Panc1 (cell line): Measurements from ENCODE around the gene ESF1. TPM values are rescaled to one million over a fixed set of nuclear protein-coding genes. Genes with fewer than 3 reads are reported as not detected.

Experiments
- ATAC-seq: fragments of 200-7000 bp; cut with Tn5 transposase; 2 replicates; pipeline ENCODE4 v1.9.1; 2020; ENCODE audit warnings: mild to moderate bottlenecking, moderate library complexity
- BruUV-seq: library from RNA; stranded (reverse); fragments of 400-500 nt; replicated peaks from 2 replicates; lab custom pipeline; 2021; lab: Mats Ljungman, UMichigan
- CTCF ChIA-PET: fragments of 300-600 bp; sonication (Branson Sonifier 250); formaldehyde crosslinking; loops from one replicate; lab custom pipeline; 2022; ENCODE audit warnings: antibody characterized with exemption; lab: Charles Lee
- POLR2A ChIA-PET: fragments of 300-600 bp; sonication (Branson Sonifier 250); formaldehyde crosslinking; loops from one replicate; lab custom pipeline; 2022; ENCODE audit warnings: antibody characterized with exemption; lab: Charles Lee
- DNase-seq: peaks from one replicate; pipeline ENCODE4 v3.0.0-alpha.2; 2010; ENCODE audit warnings: low read depth, low spot score
- H3K27ac ChIP-seq: 2 replicates; pipeline ENCODE4 v1.5.1; 2011; ENCODE audit warnings: mild to moderate bottlenecking, low read length, inconsistent platforms
- H3K27me3 ChIP-seq: fragments of 200-500 bp; sonication (Bioruptor generic); 2 replicates; pipeline ENCODE4 v1.6.0; 2014; ENCODE audit warnings: low read length, inconsistent platforms; ENCODE audit not compliant: control insufficient read depth, insufficient read depth
- H3K36me3 ChIP-seq: fragments of 200-500 bp; sonication (Bioruptor generic); 2 replicates; pipeline ENCODE4 v1.5.1; 2014; ENCODE audit warnings: inconsistent platforms, mild to moderate bottlenecking, low read length, moderate library complexity; ENCODE audit not compliant: control insufficient read depth, insufficient read depth
- H3K4me1 ChIP-seq: 2 replicates; pipeline ENCODE4 v1.5.1; 2011; ENCODE audit warnings: inconsistent platforms, mild to moderate bottlenecking, low read length, moderate library complexity; ENCODE audit not compliant: control insufficient read depth, insufficient read depth
- H3K4me3 ChIP-seq, 2 experiments: 2 replicates each; pipeline ENCODE4 v1.5.1; 2011 to 2012; ENCODE audit warnings: low read depth in 2 of 2, low read length in 2 of 2, mild to moderate bottlenecking in 2 of 2, inconsistent platforms in 1 of 2, moderate library complexity in 1 of 2
- H3K9me3 ChIP-seq: fragments of 200-500 bp; sonication (Bioruptor generic); 2 replicates; pipeline ENCODE4 v1.5.1; 2014; ENCODE audit warnings: low read depth, mild to moderate bottlenecking, inconsistent platforms, low read length, moderate library complexity; ENCODE audit not compliant: control insufficient read depth, insufficient read depth
- POLR2AphosphoS5 ChIP-seq: IDR thresholded peaks from 2 replicates; pipeline ENCODE4 v1.6.1; 2012; ENCODE audit warnings: mild to moderate bottlenecking, low read depth, low read length, moderate library complexity
- SIN3A ChIP-seq: IDR thresholded peaks from 2 replicates; pipeline ENCODE4 v1.6.1; 2012; ENCODE audit warnings: low read depth, mild to moderate bottlenecking, low read length, moderate library complexity, borderline replicate concordance; ENCODE audit not compliant: insufficient read depth
- TCF7L2 ChIP-seq: IDR thresholded peaks from 2 replicates; pipeline ENCODE4 v1.6.1; 2011; ENCODE audit warnings: mild to moderate bottlenecking, low read depth, low read length, inconsistent platforms
- in situ Hi-C: cut with HindIII; loops from 2 replicates; pipeline ENCODE4 v1.10.0; 2016; ENCODE audit warnings: low sequenced_read_pairs, low pct_unique_long_range_greater_than_20kb
- intact Hi-C: fragments of 100-400 bp; cut with micrococcal nuclease; formaldehyde crosslinking; loops from one replicate; pipeline ENCODE4 v1.10.0; 2022; ENCODE audit not compliant: unreplicated experiment
- total RNA-seq: library from RNA; stranded (reverse); gene quantifications from one replicate; pipeline ENCODE4 v1.2.1, GENCODE V29; 2021; ENCODE audit not compliant: unreplicated experiment
- TF ChIP-seq, protein P1 (sequence below), 2 experiments: IDR thresholded peaks; 2 replicates each; pipeline ENCODE4 v1.6.1; 2011 to 2012; ENCODE audit warnings: low read depth in 2 of 2, control low read depth in 1 of 2, low read length in 1 of 2, mild to moderate bottlenecking in 1 of 2, moderate library complexity in 1 of 2; ENCODE audit not compliant: insufficient read depth in 1 of 2
- TF ChIP-seq, protein P2 (sequence below): fragments of 450-650 bp; IDR thresholded peaks from 2 replicates; pipeline ENCODE4 v1.5.1; 2017; ENCODE audit warnings: mild to moderate bottlenecking

Gene ESF1
- total RNA-seq, 1 experiment from 2014 or later = 26.4 TPM

DNA sequence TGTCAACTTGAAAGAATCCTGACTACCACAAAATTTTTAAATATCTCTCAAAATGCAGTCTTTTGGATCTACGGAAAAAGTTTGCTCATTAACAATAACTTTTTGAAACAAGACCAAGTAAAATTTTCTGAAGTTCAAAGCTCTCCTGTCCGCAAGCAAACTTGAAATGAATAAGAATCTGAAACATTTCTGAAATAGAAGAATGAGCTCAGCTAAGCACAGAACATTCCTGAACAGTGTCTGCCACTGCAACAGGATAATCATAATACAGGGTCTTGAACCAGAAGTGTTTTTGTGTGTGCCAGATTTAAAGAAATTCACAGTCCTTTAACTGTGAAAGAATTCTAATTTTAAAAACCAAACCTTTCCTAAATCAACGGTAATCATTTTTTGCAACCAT is 96.9 kb downstream of the ESF1 start:
- intact Hi-C loops = no loop called here
- no peak for ATAC-seq
- in situ Hi-C loops = no loop called here

DNA sequence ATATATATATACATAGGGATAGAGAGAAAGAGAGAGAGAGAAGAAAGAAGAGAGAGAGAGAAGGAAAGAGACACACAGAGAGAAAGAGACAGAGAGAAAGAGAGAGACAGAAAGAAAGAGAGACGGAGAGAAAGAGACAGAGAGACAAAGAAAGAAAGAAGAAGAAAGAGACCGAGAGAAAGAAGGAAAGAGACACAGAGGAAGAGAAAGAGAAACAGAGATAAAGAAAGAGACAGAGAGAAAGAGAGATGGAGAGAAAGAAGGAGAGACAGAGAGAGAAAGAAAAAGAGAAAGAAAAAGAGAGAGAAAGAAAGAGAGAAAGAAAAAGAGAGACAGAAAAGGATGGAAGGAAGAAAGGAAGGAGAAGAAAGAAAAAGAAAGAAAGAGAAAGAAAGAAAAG is 99.1 kb downstream of the ESF1 start:
- Histone ChIP-seq H3K27me3 (no peaks in the 10 kb centered on the region; the same call in 1 of the 2 replicates), H3K4me1 (no peaks in the 10 kb centered on the region), H3K27ac (no peak overlapping the region), H3K4me3 (no peak overlapping the region), H3K9me3 (no peaks in the 10 kb centered on the region), H3K36me3 (no peaks in the 10 kb centered on the region)
- BruUV-seq = no TSS peak
- ChIA-PET POLR2A (no interaction called here), CTCF (no interaction called here)
- no peak for DNase-seq
- intact Hi-C loops (no loop called here), in situ Hi-C loops (no loop called here)
- TF ChIP-seq POLR2AphosphoS5 = no peak
- TF ChIP-seq, protein P1, sequence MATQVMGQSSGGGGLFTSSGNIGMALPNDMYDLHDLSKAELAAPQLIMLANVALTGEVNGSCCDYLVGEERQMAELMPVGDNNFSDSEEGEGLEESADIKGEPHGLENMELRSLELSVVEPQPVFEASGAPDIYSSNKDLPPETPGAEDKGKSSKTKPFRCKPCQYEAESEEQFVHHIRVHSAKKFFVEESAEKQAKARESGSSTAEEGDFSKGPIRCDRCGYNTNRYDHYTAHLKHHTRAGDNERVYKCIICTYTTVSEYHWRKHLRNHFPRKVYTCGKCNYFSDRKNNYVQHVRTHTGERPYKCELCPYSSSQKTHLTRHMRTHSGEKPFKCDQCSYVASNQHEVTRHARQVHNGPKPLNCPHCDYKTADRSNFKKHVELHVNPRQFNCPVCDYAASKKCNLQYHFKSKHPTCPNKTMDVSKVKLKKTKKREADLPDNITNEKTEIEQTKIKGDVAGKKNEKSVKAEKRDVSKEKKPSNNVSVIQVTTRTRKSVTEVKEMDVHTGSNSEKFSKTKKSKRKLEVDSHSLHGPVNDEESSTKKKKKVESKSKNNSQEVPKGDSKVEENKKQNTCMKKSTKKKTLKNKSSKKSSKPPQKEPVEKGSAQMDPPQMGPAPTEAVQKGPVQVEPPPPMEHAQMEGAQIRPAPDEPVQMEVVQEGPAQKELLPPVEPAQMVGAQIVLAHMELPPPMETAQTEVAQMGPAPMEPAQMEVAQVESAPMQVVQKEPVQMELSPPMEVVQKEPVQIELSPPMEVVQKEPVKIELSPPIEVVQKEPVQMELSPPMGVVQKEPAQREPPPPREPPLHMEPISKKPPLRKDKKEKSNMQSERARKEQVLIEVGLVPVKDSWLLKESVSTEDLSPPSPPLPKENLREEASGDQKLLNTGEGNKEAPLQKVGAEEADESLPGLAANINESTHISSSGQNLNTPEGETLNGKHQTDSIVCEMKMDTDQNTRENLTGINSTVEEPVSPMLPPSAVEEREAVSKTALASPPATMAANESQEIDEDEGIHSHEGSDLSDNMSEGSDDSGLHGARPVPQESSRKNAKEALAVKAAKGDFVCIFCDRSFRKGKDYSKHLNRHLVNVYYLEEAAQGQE (IDR thresholded peaks at IDR 0.05; ENCODE audit: insufficient read depth in 1 of 2, low read depth in 2 of 2, low read length in 1 of 2) = no peak
- no peak for TF ChIP-seq SIN3A
- TF ChIP-seq, protein P2, sequence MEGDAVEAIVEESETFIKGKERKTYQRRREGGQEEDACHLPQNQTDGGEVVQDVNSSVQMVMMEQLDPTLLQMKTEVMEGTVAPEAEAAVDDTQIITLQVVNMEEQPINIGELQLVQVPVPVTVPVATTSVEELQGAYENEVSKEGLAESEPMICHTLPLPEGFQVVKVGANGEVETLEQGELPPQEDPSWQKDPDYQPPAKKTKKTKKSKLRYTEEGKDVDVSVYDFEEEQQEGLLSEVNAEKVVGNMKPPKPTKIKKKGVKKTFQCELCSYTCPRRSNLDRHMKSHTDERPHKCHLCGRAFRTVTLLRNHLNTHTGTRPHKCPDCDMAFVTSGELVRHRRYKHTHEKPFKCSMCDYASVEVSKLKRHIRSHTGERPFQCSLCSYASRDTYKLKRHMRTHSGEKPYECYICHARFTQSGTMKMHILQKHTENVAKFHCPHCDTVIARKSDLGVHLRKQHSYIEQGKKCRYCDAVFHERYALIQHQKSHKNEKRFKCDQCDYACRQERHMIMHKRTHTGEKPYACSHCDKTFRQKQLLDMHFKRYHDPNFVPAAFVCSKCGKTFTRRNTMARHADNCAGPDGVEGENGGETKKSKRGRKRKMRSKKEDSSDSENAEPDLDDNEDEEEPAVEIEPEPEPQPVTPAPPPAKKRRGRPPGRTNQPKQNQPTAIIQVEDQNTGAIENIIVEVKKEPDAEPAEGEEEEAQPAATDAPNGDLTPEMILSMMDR = no peak
- no peak for TF ChIP-seq TCF7L2
- no peak for ATAC-seq

More for the DNA sequence above, 96.9 kb downstream of the ESF1 start:
- DNase-seq = no peak
- ChIA-PET CTCF (interaction anchor here (0.6 kb wide), 1 partner anchor 193 kb away, joined by 4 read pairs; no protein-coding TSS in a partner anchor), POLR2A (no interaction called here)
- Histone ChIP-seq H3K36me3 (no peaks in the 10 kb centered on the region), H3K27ac (no peak overlapping the region), H3K4me1 (no peaks in the 10 kb centered on the region), H3K4me3 (no peak overlapping the region), H3K9me3 (no peaks in the 10 kb centered on the region), H3K27me3 (no peaks in the 10 kb centered on the region; the same call in 1 of the 2 replicates)
- BruUV-seq = no TSS peak
- TF ChIP-seq SIN3A (no peak), TCF7L2 (no peak), POLR2AphosphoS5 (no peak)
- TF ChIP-seq, protein P1 (IDR thresholded peaks at IDR 0.05; ENCODE audit: insufficient read depth in 1 of 2, low read depth in 2 of 2, low read length in 1 of 2) = no peak
- TF ChIP-seq, protein P2 = no peak
